GM19025 (cell line): Measurements from ENCODE around the gene CCDC6.
"Not testable (repeated sequence)": the region's sequence is repeated elsewhere in the genome, so short reads cannot be mapped to it uniquely, and the experiment has no call there.

ENCODE experiments used
- ATAC-seq: cut with Tn5 transposase; IDR thresholded peaks from one replicate; pipeline ENCODE4 v1.9.1; 2021; ENCODE audit warnings: mild to moderate bottlenecking, low read depth, moderate library complexity; ENCODE audit not compliant: unreplicated experiment

Gene CCDC6

DNA sequence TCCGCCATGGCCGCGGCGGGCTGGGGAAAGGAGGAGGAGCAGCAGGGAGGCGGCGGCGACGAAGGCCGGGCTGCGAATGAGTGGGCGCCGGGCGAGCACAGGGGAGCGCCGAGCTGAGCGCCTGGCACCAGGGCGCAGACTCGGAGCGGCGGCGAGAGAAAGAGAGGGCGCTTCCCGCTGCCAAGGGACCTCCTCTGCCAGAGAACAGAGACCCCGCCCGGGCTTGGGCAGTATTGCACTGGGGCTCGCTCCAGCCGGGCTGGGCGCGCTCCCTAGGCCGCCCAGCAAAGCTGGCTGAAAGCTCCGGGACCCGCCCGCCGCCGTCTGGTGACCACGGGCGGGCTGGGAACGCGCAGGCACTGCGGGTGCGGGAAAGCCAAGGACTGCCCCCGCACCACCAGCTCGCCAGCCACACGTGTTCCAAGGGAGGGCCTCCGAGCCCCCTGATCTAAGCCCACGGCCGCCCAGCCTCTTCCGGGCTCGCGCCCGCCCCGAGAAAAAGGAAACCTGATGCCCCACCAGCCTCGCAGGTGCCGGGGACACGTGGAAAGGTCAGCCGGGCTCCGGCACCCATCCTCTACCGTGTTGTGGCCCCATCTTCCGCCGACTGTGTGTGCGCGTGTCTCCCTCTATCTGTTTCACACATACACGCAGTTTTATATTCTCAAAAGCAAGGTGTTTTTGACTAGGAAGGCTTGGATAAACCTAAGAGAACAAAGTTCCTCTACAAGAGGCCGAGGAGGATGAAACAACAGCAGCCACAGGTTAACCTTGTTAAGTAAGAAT, at the start of gene CCDC6:
TSS of gene CCDC6 (minus strand) at position 140 of the 786 bp plus-strand sequence. CDS start at position 8, 132 bp downstream.
- peak; percentile 83 for ATAC-seq

DNA sequence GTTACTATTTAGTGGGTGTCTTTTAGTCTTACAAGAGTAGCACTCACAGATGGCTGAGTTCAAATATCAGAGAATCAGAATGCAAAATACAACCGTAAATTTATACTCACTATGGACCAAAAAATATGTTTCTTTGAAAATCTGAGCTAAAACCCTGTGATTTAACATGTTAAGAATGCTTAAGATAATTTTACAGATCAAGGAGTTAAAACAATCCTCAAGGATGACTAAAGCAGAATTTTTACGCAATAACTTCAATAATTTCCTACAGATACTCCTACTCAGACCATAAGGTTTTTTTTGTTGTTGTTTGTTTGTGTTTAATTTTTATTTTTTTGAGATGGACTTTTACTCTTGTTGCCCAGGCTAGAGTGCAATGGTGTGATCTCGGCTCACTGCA, 47.9 kb upstream of the CCDC6 start:
- no peak for ATAC-seq

DNA sequence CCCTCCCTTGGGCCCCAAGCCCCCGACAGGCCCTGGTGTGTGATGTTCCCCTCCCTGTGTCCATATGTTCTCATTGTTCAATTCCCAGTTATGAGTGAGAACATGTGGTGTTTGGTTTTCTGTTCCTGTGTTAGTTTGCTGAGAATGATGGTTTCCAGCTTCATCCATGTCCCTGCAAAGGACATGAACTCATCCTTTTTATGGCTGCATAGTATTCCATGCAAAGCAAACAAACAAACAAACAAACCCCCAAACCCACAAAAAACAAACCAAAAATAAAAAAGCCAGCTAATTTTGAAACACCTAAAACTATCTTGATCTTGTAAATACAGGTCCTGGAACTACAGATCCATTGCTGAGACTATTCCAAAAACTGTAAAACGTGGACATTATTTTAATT, 47.4 kb upstream of the CCDC6 start:
- ATAC-seq = not testable (repeated sequence)

DNA sequence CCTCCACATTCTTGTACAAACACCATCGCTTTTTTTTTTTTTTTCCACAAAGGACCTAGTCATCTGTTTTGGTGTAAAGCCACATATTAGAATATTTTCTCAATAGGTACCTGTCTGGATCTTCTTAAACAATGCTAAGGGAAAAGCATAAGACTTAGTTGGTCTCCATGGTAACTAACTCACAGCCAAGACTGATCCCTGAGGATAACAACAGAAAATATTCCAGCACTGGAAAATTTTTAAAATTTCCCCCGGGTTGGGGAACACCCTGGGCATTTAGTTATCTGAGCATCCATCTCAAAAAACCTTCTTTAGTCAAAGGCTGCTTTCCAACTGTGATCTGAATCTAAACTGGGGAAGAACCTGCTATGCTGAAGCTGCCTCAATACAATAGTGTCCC, 43.7 kb upstream of the CCDC6 start:
- ATAC-seq = no peak

DNA sequence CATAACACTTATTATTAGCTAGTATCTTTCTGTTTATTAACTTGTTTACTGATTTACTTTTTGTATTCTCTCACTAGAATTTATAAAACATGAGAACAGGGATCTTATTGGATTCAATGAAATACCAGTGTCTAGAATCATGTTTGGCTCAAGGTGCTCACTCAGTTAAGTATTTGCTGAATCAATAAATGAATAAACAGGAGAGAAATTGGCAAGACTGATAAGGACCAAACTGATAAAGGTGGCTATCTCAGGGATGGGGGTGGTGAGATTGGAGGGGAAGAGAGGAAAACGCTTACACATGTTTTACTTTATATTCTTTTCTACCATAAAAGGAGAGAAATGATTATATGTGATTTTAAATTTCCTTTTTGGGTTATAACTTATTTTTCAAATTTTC, 43.3 kb upstream of the CCDC6 start:
- no peak for ATAC-seq

DNA sequence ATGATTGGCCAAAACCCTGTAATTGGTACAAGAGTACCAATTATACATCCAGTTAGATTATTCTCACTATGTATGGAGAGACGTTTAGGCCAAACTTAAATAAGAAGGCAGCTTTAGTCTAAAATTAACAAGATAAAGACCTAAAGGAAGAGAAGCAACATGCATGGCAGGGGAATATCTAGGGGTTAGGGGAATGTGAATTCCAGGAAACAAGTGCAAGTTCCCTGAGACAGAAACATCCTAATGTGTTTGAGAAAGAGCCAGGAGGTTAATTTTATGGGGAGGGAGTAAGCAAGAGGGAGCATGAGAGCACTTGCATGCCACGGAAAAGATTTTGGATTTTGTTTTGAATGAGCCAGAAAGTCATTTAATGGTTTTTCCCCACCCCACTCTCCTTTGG, 39.6 kb upstream of the CCDC6 start:
- ATAC-seq = no peak

DNA sequence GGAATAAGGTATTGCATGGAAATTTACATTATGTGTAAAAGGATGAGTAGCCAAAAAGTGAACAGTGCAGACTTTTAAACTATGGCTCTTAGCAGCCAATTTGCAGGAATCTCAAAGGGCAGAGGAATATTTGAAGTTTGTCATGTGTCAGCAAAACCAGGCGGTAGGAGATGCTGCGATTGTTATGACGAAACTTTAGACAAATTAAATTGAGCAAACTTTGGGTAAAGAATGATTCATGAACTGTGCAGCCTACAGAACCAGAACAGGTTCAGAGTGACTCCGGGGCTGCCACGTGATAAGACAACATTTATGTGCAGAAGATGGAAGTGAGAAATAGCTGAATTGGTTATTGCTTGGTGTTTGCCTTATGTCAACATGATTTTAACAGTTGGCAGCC, 39.2 kb upstream of the CCDC6 start:
- ATAC-seq = no peak

DNA sequence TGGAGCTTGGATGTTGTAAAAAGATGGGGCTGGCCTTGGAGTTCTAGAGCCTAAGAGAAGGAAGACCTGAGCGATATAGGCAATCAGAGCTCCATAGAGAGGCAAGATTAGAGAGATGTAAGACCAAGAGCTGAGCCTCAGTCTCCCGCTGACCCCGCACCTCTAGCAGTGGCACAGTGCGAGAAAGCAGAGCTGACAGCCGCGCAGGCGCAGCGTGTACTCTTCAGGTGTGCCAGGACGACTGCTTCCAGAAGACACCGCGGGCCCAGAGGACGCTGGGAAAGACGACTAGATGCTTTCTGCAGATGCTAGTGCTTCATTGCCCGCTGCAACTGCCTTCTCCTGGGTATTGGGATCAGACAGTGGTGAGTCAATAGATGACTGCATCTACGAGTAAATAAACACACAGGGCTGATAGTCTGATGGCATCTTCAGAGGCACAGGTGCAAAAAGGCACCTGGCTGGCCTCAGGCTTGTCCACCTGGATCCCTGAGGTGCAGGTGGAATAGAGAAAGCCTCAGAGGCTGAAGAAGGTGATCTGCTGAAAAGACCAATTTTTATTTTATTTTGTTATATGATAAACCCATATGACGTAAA, 38.1 kb upstream of the CCDC6 start:
- no peak for ATAC-seq

DNA sequence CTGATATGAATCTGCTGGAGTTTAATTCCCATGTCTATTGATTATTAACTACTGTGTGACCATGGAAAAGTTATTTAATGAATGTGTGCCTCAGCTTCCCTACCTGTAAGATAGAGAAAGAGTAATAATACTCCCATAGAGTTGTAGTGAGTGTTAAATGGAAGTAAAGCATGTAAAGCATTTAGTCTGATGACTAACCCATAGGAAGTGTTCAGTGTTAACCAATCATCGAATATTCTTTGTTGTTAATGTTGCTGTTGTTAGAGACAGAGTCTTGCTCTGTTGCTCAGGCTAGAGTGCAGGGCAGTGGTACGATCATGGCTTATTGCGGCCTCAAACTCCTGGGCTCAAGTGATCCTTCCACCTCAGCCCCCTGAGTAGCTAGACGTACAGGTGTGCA, 36.2 kb upstream of the CCDC6 start:
- ATAC-seq = no peak

DNA sequence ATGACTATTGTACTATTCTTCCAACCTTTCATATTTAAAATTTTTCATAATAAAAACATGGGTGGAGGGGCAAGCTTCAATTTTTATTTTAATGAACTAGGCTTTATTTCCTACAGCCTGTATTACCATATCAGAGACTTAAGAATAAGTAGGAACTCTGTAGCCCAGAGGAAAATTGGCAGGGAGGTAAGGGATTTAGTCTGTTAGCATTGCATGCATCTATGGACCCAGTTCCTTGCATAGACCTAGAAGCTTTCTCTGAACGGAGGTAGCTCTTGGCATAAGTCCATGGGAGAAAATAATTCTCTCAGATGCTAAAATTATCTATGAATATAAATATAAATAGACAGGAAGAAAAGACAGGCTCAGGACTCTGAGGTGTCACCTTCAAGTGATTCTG, 31.4 kb upstream of the CCDC6 start:
- no peak for ATAC-seq

DNA sequence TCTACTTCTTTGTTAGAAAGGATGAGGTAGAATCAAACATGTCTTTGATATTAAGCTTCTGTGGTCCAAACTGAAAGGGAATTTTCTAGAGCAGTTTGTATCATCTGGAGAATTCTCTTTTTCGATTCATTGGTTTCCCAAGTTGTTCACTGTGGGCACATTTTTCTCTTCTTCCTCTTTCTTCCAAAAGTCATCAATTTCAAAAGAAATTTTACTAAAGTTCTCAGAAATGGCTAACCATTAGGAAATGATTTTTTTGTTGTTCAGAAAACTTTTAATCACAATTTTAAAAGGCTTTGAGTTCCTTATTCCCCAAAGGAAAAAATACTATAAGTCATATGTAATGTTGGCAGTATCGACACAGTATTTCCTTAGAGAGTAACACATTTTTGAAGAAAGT, 28.3 kb upstream of the CCDC6 start:
- ATAC-seq = no peak

DNA sequence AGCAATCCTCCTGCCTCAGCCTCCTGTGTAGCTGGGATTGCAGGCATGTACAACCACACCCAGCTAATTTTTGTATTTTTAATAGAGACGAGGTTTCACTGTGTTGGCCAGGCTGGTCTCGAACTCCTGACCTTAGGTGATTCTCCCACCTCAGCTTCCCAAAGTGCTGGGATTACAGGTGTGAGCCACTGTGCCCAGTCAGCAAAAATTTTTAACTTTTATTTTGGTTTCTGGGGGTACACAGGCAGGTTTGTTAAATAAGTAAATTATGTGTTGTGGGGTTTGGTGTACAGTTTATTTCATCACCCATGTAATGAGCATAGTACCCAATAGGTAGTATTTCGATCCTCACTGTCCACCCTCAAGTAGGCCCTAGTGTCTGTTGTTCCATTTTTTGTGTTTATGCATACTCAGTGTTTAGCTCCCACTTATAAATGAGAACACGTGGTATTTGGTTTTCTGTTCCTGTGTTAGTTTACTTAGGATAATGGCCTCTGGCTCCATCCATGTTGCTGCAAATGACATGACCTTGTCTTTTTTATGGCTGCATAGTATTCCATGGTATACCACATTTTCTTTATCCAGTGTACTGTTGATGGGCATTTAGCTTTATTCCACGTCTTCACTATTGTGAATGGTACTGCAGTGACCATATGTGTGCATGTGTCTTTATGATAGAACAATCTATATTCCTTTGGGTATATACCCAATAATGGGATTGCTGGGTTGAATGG, 24.6 kb upstream of the CCDC6 start:
- not testable (repeated sequence) for ATAC-seq

DNA sequence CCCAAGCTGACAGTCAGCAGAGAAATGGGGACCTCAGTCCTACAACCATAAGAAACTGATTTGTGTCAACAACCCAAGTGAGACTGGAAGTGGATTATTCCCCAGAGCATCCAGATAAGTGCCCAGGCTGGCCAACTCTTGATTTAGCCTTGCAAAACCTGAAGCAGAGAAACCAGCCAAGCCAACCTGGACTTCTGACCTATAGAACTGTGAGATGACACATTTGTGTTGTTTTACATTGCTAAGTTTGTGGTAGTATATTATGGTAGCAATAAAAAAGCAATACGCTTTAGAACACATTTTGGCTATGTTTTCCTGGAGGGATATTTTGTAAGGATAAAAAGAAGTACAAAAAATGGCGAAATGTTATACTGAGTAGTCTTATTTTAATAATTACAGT, 19.7 kb upstream of the CCDC6 start:
- no peak for ATAC-seq

DNA sequence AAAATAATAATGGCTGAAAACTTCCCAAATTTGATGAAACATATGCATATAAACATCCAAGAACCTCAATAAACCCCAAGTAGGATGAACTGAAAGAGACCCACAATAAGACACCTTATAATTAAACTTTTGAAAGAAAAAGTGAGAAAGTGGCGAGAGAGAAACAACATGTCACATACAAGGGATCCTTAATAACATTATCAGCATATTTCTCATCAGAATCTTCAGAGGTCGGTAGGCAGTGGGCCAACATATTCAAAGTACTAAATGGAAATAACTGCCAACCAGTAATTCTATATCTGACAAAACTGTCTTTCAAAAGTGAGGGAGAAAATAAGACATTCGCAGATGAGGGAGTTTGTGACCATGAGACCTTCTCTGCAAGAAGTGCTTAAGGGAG, 16.6 kb upstream of the CCDC6 start:
- ATAC-seq = no peak

DNA sequence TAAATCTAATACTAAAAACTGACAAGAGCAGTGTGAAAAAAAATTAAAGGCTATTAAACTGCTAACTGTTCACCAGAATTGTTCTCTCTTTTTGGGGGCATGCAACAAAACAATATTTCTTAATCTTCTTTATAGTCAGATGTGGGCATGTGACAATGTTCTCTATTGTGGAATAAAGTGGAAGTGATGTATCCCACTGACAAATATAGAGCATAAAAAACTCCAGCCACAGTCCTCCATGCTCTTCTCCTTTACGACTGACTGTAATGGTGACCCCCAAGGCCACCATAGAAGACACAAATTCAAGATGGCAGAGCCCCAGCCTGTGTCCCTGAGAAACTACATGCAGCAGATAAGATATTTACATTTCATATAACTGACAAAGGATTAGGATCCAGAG, 11.6 kb upstream of the CCDC6 start:
- no peak for ATAC-seq

DNA sequence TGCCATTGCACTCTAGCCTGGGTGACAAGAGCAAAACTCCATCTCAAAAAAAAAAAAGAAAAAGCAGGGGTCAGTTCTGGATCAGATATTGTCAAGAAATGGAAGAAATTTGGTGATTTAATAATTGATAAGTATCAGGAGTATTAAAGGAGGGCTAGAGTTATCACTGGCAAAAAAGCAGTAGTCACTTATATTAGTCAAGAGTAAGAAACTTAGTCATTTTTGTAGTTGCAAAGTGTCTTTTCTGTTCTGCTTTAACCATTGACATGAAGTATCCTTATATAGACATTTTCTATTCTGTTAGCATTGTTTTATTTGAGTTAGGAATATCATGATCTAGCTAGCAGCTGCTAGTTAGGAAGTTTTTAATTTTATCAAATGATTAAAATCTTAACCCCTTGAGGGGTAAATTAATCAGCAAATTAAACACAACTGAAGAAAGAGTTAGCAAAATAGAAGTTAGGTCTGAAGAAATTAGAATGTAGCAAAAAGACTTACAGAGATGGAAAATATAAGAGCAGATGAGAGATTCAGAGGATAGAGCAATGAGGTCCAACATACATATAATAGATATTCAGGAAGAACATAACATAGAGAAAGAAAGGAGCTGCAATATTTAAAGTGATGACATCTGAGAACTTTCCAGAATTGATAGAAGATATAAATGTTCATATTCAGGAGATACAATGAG, 7.3 kb upstream of the CCDC6 start:
- no peak for ATAC-seq

DNA sequence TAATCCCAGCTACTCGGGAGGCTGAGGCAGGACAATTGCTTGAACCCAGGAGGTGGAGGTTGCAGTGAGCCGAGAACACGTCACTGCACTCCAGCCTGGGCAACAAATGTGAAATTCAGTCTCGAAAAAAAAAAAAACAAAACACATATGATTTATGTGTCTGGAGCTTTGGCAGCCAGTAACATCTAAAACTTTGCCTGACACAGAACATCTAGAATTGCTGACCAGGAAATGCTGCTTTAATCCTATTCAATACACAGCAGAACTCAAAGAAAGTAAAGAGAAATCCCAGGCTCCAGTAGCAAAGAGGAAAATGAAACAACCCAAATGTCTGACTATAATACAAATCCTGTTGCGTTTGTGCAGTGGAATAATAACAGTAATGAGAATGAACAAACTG, 4.5 kb upstream of the CCDC6 start:
- no peak for ATAC-seq

DNA sequence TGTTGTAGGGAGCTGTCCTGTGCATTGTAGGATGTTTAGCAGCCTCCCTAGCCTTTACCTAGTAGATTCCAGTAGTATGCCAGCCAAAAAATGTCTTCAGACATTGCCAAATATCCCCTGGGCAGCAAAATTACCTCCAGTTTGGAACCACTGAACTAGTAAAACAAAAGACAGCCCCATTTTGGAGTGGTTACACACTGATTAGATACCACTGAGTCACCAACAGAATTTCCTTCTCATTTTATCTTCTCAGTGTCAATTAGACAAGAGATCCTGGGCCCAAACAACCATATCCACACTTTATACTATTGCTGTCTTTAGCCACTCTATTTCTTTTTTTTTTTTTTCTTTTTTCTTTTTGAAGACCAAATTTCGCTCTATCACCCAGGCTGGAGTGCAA, 3.5 kb upstream of the CCDC6 start:
- no peak for ATAC-seq

DNA sequence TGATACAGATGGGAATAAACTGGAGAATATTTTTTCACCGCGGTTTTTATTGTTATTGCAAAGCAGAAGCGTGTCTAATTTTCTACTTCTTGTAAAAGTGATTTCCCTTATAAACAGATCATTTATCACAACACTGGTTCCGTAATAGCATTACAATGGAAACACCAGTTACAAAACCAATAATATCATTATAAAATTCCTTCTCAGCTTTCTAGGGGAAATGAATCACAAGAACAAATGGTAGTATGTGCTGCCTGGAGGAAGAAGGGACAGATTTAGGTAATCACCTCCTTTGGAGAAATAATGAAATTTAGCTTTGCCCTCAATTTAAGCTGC, 2.4 kb upstream of the CCDC6 start:
- ATAC-seq = no peak

DNA sequence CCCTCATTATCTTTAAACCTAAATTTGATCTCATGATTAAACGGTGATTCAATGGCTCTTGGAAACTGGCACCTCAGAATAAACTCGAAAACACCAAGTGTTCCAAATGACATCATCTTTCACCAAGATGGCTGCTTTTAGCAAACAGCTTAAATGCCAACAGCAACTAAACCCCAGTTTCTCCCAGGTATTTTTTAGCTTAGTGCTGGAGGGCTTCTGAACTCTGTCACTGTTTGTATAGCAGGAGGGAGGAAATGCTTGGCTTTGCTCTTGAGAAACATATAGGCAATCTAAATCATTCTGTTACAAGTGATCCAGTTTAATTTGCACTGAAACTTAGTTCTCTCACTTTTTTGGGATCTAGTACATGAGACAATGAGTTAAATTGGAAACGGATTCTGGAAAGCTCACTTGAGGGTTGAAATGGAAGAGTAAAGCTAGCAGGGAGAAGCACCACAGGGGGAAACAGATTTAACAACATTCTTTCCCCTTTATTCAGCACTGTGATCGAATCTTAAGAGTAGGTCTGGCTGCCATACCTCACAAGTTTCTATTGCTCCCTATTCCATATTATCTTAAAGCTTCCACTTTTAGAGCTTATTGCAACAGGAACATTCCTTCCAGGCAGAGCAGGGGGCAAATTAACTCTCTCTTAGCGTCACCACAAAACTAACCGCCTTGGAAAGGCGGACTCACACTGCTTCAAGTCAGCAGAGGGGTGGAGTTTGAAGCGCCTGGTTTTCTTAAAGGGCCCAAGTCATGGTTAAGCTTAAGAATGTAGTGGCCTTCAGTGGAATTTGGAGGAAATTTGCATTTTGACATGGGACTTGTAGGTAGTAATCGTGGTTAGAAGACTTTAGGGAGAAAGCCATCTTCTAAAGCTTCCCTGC, 1.8 kb upstream of the CCDC6 start:
- ATAC-seq = no peak
